NCI-H1417 (cell line): ENCODE measurements around the gene FEV.

Source experiments
- DNase-seq, 3 experiments: peaks; one replicate each; lab custom pipeline; 2025; lab: John Stamatoyannopoulos, UW

FEV gene

DNA sequence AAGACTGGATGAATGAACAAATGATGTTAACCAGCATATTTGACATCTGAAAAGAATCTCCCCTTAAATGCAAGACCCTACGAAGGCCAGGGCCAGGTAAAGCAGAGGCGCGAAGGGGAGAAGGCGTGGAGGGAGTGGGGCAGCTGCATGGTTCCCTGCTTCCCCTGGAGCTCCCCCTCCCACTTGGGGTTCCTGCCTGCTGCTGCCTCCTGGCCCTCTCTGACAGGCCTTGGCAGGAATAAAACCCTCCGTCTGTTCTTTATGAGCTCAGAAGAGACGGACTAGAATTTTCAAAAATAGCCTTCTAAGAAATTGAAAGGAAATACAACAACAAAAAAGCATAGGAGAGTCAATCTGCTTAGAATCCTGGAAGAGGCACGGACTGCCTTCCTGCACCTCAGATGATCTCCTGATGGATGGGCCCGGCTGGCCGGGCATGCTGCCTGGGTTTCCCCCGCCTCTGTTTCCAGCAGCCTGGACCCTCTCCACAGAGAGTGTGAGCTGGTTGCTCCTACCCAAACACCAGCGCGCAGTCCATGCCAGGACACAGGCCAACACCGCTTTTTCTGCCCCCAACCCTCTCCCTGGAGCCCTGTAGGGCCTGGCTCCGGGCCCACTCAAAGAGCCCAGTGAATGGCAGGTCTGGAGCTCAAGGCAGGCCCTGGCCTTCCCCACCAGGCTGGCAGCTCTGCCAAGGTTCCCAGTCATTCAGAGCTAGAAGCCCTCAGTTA lies 32.4 kb upstream of the FEV start:
- DNase-seq, result no peak

DNA sequence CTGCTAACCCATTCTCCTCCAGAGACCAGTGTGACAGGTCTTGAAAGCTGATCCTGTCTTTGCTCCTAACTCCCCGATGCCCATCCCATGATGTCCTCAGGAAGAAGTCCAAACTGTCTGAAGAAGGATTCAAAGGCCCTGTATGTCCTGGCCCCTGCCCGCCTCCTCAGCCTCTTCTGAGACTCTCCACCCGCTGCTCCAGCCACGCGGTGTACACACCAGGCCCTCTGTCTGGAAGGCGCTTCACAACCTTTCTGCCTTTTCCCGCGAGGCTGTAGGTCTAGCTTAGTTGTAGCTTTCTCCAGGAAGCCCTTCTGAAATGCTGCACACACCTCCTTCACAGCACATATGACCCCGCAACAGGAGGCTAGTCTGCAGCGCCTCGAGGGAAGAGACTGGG lies 31.7 kb upstream of the FEV start:
- no peak for DNase-seq

DNA sequence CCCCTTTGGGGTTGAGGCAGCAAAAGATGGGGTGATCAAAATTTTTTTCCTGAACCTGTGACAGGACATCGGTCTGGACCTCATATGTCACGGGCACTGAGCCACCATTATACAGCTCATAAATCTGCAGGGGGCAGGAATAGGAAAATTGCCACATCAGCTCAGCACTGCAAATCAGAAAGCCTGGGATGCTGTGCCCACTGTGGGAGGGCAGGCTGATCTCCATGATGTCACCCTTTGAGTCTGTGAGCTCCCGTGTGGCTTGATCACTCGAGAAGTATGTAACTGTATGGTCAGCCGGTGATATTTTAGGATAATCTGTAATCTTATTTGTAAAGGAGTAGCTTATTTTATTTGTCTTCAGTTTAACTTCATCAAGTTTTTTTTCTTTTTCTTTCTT lies 25.9 kb upstream of the FEV start:
- DNase-seq, result peak in 1 of 3 experiments; percentile 3

DNA sequence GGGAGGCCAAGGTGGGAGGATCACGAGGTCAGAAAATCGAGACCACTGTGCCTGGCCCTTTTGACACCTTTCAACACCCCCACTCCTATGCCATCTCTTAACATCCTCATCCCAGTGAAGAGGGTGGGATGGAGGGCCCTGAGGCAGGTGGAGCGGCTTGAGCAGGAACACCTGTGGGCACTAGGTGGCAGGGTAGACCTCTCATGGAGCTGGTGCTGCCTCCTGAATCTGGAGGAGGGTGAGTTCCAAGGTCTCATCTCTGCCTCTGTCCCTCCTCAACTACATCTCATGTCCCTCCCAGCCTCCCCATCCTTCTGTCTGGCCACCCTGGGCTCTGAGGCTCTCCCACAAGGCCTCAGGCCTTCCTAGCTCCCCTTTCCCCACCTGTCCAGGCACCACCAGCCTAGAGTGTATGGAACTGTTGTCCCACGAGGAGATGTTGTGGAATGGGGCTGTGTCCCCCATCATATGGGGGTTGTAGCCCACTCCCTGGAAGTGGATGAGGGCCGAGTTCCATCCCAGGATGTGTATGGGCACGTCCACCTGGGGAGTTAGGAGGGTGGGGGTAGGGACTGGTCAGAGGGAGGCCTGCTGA lies 25.3 kb upstream of the FEV start:
- DNase-seq, result peak in 2 of 3 experiments; percentile 9 to 44

DNA sequence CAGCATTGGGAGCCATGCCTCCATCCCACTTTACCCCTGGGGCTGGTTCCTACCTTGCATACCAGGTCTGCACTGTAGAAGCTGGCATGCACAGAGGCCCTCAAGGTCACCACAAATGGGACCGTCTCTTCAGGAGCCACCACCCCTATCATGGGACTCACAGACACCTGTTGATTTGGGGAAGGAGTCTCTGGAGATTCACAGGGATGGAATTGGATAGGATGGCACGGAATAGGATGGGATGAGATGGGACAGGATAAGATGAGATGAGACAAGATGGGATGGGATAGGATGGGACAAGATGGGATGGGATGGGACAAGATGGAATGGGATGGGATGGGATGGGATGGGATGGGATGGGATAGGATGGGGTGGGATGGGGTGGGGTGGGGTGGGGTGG lies 24.3 kb upstream of the FEV start:
- DNase-seq, result no peak

DNA sequence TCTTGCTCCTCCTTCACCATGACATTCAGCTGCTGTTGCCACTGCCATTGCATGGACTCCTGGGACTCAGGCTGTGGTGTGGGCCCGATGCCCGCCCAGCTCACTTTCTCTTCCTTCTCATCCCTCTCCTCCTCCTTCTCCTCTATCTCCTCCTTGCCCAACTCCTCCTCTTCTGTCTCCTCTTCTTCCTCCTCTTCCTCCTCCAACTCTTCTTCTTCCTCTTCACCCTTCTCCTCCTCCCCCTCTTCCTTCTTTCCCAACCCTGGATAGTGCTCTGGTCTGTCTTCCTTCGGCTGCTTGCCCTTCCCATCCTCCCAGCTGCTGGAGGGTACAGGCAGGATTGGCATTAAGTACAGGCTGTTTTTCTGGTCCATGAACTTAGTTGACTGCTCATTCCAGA lies 19.0 kb upstream of the FEV start:
- DNase-seq, result no peak

DNA sequence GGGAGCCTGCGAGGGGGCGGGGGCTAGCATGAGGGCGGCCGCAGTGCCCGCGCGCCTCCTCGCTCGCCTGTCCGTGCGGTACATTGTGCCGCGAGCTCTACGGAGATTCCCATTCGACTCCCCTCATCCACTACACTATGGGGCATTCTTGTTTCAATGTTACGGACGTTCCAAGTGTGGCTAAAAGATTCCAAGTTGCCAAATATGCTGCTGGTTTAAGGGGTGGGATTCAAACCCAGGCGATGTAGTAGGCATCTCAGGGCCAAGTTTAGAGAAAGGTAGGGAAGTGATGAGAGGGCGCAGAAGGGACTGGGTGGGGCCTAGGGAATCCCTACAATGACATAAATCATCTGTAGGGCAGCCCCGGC lies 18.3 kb upstream of the FEV start:
- DNase-seq, result no peak

DNA sequence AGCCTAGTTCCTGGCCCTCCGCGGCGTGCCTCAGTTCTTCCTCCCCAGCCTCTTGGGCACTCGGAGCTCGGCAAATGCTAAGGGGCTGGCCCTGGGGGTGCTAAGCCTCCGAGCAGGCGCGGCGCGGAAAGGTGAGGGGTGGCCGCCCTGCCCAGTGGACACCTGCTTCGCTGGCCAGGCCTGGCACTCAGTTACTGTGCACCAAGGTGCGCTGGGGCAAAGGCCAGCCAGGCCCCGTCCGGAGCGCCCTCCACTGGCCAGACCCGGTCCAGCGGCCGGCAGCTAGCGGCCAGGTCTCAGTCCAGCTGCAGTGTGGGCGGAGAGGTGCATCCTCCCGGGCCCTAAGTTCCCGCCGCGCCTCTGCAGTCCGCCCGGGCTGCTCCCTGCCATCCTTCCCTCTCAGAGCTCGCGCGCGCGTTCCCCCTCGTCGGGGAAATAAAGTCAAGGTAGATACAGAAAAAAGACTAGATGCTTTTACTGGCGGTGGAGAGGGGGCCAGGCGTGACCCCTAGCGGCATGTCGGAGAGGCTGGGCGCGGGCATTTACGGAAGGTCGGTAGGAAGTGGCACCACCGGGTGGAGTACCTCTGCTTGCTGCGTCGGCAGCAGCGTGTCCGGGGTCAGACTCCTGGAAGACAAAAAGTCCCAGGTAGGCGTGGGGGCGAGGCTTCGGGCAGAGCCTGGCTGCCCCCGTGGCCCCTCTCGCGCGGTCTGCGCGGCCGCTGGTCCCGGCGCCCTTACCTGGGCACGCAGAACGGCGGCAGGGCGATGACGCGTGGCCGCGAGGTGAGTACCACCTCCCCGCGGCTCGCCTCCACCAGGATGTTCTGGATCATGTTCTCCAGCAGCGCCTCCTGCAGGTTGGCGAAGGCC lies 17.6 kb upstream of the FEV start:
- DNase-seq, result peak; percentile 80 to 92 (median 89)

DNA sequence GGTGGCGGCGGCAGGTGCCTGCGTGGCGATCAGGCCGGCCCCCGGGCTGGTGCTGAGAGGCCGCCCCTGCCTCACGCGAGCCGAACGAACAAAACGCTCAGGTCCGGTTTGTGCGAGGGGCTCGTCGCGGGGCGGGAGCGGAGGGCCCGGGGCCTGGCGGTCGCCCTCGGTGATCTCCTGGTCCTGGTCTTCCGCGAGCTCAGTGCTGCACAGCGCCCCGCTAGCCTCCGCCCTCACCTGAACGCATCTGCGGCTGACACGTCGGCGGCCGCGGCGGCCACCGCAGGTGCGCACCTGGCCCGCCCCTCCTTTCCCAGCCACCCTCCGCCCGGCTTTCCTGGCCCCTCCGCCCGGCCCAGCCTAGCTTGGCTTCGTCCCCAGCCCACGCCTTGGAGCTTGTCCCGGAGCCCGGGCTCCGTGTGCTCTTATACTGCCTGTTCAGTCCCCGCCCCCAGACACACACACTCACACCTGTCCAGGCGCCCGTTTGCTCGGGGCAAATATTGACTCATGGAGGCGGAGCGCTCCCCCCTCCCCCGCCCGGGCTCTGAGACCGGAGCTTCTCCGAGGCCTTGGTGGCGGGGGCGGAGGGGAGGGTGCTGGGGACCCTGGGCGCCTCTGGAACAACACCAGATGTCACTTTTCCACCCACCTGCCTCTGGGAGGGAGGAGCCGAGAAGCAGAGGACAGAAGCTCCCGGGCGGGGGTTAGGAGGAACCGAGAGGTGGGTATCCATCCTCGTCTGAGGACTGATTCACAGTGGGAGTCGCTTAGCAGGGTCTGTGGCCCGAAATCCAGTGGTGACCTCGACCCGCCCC lies 16.8 kb upstream of the FEV start:
- DNase-seq, result peak; percentile 92 to 99 (median 99)

DNA sequence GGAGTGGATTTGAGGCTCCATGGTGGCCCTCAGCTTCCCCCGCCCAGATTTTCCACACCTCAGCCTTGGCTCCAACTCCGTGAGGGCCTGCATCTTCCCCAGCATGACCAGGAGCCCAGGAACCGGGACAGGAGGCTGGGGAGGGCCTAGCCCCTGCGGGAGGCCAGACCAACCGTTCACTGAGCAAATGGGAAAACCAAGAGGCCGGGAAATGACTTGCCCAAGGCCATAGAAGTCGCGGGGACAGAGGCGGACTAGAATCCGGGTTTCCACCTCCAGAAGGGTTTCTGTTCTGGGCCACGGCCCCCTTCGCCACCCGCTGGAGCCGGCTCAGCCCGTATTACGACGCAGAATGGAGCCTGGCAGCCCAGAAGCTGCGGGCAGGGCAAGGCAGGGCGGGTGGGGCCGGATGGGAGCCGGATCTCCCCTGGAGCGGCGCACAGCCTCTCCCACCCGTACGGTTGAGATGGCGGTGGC lies 16.2 kb upstream of the FEV start:
- peak in 2 of 3 experiments; percentile 12 to 58 for DNase-seq

DNA sequence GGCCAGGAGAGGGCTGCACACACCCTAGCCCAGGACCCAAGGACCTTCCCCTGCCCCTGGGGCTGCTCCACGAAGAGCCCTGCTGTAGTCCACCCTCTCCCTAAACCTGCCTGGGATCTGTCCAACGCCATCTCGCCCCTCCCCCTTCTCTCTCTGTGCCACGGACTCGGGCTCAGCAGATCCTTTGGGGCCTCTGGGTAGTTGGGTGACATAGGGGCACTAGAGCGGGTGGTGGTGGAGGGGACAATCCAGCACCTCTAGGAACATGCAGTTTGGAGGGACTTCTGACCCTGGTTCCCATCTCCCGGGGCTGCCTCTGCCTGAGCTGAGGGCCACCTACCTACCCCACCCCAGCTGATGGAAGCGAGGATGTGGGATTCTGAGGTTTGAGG lies 15.6 kb upstream of the FEV start:
- DNase-seq, result peak in 2 of 3 experiments; percentile 82

DNA sequence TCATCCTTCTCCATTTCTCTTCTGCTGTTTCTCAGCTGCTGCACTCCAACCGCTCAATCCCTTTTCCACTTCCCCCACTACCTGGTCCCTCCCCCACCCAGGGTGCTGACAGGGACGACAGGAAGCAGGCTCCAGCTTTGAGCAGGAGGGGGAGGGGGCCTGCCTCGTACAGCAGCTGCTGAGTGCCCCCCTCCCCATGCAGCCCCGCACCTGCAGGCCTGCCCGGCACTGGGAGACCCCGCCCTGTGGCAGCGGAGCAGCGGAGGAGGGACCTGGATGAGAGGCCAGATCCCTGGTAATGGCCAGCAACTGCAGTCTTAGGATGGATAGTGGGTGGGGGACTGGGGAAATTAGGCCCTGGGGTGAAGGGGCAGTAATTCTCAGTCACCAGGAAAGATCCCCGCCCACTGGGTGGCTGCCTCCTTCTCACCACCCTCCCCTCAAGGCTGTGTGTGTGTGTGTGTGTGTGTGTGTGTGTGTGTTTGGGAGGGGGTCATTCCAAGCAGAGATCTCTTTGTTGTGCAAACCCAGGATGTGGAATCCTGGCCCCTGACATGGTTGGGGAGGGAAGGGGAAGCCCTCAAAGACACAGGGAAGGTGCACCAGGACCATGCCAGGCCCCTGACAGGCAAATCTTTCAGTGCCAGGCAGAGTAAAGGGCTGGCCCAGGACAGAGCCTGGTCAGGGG lies 15.0 kb upstream of the FEV start:
- DNase-seq, result peak; percentile 71 to 98 (median 96)

DNA sequence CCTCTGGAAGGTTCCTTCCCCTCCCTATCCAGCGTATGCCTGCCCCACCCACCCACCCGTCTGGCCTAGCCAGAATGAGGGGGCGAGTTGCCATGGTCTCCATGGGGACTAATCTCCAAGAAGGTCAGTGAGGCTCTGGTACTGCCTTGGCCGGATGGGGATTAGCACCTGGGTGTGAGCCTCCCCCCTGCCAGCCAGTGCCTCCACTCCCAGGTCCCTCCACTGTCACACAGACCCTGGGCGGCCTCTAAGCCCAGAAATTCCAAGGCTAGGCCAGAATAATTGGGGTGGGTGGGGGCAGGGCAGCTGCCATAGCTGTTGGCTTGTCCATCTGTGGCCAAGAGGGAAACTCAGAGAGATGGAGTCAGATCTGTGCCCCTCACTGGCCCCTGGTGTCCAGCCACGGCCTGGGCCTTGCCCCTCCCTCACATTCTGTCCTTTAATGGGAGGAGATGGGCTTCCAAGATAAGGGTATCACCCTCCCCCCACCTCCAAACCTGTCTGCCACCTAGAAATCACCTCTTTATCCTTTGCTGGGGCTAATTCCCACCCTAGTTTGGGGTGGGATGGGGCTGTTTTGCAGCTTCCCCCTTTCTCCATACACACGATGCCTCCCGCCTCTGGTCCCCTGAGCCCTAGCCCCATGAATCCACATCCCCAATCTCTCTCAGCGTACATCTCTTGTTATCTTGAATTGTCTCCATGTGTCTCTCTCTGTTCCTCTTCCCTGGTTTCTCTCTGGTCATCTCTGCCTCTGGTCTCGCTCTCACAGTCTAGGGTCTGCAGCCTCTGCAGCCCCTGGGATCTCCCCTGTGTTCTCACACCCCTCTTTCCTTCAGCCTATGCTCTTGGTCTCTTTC lies 14.3 kb upstream of the FEV start:
- peak in 2 of 3 experiments; percentile 60 to 72 for DNase-seq

DNA sequence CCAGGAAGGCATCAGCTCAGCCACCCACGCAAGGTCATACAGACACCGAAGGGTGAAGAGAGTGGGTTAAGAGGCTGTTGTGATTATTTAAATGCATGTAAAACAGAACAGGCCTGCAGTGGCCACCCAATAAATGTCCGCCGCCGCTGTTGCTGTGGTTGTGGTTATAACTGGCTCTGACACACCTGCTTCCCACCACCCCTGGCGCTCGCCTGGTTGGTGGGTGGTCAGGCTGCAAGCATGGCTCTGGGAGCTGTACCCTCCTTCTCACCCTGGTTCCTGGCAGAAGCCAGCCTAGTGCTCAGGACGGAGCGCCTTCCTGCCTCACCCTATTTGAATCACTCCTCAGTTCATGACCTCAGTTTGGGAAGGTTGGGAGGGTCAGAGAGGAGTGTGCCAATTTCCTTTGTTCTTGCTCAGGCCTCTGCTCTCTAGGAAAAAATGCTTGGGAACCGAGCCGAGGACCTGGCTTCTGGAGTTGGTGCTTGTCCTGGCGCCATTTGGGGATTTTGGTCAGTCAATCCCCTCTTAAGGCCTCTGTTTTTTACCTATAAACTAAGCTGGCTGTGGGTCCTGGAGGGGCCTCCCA lies 13.5 kb upstream of the FEV start:
- peak in 2 of 3 experiments; percentile 68 to 83 for DNase-seq

DNA sequence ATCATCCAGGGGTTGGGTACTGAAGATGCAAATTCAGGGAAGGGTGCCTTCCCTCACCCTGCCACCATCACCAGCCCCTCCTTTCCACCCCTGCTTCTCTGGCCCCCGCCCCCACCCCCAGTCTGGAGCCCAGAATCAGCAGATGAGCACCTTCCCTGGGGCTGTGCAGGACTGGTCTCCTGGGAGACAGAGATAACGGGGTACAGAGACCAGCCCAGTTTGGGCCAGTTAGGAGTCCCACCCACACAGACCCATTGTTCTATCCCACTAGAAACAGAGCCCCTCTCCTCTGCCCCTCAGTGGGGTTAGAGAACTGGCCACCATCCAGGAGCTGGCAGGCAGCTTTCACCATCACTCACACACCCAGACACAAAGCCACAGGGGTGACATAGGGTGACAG lies 12.7 kb upstream of the FEV start:
- peak in 2 of 3 experiments; percentile 80 to 91 for DNase-seq

DNA sequence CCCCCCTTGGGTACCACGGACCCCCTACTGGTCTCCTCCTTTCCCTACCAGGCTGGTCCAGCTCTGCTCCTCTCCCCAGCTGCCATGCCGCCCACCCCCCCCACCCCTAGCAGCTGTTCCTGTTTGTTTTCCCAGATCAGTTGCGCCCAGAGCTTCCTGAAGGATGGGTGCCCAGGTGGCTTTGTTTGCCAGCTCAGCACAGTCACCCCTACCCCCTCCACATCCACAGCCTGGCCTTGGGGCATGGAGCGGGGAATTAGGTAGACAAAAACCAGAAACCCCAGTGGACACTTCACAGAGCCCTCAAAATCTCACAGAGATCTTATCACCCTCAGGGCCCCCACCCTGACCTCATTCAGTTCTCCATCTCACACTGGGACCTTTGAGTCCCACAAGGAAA lies 12.0 kb upstream of the FEV start:
- peak; percentile 25 to 96 (median 90) for DNase-seq

DNA sequence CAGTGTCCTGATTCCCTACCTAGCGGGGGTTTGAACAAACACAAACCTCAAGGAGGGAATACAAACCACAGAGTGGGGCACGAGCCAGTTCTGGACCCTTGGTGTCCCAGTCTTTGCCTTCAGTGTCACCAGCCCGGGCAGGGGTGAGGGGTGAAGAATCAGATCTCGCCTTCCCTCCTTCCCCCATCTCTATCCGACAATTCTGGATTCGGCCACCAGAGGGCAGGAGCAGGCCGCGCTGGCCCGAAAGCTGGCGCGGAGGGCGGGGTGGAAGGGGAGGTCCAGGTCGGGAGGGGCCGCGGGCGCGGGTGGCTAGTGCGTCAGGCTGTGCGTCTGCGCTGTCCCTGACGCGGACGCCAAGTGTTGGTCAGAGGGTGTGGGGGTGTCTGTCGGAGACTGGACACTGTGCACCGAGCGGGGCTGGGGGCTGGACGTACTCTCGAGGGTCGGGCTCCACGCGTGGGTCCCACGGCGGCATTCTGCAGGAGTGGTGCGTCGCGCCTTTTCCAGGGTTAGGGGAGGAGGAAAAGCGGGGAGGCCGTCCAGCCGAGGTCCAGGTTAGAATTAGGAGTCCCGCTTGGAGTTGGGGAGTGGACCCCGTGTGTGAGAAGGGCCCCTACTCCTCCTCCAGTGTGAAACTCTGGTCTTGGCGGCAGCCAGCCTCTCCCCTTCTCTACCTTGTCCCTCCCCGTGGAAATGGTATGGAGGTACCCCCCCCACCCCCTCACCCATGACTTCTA lies 11.2 kb upstream of the FEV start:
- peak; percentile 81 to 96 (median 94) for DNase-seq

DNA sequence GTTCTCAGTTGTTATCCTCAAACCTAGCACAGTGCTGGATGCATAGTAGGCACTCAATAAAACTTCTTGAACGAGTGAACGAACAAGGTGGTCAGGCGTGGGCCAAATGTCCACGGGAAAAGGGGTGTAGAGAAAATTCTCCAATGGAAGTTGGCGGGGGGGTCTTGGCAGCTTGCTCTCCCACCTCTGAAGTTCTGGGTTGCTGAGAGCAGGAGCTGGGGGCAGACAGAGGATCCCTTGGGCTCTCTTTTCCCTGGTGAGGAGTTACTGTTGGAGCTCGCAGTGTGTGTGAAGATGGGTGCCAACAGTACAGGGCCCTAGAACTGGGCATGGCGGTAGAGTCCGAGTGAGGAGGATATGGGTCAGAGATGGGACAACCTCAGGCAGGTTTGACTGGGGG lies 10.6 kb upstream of the FEV start:
- DNase-seq, result peak in 1 of 3 experiments; percentile 59
